NCI-H446 treated with DMSO at 0.1 percent for 48 hours (cell line): ENCODE results near the gene GBE1.

Experiments
- DNase-seq: peaks from one replicate; lab custom pipeline; 2025; lab: John Stamatoyannopoulos, UW

The GBE1 gene

DNA sequence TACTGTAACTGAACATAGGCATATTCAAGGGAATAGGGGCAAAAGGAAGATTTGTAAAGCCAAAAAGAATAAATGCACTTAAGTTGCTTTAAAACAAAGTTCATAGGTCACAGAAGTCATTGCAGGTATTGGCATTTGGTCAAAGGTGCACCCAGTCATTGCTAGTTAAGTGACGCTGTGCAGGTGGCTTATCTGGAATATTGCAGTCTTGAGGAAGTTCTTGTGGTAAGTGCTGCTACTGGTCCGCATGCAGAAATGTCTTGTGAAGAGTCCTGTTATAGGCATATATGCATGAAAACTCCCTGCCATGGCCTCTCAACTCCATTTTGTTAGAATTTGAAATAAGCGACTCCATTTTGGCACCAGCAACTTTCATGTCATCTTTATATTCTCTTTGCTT, 293.1 kb downstream of the GBE1 start:
- DNase-seq = no peak

DNA sequence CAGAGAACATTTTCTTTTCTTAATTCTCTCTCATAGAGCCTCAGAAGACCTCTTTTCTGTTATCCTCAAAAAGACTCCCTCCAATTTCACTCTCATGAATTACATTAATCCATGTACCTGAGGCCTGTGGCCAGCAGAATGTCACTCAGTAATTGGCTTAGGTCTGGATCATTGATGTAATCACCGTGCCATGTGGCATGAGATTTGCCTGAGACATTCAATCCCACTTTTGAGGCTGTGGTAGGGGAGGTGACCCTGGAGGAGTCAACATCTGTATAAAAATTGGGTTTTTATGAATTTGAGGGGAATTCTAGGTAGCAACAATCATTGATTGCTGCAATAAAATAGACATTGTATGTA, 295.3 kb downstream of the GBE1 start:
- no peak for DNase-seq

DNA sequence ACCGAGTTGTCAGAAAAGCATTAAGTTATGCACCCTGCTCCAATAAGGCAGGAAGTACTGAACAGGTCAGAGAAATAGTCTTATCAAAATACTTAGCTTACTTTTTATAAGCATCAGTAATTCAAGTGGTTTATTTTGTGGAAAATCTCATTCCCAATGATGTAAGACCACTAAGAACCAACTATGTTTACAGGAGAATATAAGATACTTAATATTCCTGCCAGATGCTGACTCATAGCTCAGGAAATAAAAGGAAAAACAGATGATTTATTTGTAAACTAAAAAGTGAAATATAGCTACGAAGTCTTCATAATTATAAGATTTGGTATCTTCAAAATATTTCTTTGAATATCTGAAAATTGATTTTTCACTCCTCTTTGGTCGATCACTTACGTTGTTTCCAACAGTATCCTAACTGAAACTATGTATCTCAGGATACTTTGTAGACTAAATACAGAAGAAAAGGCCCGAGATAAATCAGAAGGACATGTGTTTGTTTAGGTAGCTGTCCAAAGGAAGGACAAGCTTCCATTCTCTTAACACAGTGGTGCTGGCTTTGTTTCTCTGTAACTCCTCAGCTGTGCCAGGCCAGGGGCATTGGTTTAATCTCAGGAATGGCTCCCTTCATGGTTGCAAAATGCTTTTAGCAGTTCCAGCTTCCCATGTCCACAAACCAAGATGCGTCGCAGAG, 295.8 kb downstream of the GBE1 start:
- no peak for DNase-seq

DNA sequence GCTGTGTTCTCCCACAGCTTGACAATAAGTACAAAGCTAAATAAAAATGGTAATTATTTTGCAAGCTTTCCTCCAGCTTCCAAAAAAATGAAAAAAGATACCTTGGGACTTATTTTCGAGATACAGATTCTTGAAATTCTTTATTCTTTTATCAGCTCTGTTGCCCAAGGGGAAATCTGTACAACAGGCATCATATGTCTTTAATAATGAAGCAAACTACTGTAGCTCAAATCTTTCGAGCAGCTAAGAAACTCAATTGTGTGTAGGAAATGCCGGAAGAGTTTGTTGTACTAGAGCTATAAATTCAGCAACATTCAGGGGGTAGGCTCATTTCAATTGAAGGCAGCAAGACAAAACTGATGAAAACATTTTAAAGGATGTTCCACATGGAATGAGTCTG, 297.7 kb downstream of the GBE1 start:
- no peak for DNase-seq

DNA sequence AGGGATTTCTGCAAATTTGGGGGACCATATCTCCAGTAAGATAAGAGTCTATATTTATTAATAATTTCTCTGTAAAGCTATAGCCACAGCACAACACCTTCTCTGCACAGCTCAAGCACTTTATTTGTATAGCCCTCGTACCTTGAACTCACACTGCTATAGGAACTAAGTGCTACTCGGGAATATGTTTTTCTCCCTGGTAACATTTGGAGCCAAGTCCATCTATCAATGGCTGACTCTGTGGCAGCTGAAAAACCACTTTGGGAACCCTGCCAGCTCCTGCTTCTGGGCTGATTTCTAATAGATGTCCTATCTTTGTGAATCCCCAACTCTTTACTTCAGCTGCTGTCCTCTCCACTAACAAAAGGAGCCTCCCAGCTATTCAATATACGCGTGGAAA, 298.5 kb downstream of the GBE1 start:
- DNase-seq = no peak

DNA sequence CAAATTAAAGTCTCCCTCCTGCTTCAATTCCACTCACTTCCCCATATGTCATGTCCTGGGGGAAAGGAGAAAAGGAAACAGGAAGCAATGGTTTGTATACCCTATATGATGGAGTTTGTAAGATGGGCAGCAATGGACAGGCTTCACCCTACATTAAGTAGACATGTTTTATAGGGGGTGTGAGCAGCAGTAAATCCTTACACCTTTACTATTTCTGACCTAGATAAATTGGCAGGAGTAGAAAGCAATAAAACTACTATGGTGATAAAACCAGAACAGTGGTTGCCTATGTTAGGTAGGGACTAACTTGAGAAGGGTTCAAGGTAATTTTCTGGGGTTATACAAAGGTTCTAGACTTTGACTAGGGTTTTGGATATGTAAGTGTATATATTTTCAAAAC, 301.7 kb downstream of the GBE1 start:
- DNase-seq = no peak

DNA sequence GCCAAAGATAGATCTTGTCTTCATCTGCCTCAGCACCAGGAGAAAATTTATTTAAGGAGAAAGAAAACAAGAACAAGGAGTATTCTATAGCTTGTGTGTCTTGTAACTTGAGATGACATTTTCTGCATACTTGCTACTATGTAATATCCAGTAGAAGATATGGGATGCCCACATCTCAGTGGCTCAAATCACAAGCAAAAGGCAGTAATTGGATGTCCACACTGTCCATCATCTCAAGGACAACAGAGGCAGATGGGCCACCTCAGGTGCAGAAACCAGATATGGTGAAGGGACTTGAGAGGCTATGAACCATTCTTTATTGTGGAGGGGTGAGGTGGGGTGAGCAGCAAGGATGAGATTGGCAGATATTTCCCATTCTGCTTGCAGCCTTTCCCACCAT, 309.0 kb downstream of the GBE1 start:
- no peak for DNase-seq

DNA sequence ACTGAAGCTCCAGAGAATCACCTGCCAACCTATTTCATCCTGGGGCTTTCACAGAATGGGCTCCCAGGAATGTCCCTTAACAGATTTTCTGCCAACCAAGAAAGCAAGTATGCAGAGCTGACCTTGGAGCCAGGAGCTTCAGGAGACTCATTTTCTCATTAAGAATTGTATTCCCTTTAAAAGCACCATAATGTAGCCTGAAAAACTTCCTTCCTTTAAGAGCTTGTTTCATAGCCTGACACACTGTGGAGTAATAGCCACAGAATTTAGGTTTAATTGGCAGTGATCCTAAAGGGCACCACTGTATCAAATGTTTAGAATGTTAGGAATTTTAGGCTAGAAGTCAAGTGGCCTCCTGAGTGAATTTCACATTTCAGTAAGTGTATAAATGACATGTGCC, 309.8 kb downstream of the GBE1 start:
- DNase-seq = no peak

DNA sequence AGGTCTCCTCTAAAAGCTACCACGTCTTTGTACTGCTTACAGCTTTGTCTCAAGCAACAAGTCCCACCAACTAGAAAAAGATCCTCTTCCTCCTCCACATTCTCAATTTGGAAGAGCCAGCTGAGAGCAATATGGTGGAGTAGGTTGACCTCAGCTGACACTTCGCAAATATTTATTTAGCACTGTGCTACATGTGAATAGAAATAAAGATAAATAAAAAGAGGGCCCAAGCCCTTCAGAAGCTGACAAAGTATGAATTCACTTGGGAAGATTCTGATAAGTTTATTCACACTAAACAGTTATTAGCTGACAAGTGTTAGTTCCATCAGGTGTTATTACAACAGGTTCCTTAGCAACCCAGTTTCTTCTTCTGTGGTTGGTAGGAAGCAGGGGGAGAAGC, 310.3 kb downstream of the GBE1 start:
- DNase-seq = no peak

DNA sequence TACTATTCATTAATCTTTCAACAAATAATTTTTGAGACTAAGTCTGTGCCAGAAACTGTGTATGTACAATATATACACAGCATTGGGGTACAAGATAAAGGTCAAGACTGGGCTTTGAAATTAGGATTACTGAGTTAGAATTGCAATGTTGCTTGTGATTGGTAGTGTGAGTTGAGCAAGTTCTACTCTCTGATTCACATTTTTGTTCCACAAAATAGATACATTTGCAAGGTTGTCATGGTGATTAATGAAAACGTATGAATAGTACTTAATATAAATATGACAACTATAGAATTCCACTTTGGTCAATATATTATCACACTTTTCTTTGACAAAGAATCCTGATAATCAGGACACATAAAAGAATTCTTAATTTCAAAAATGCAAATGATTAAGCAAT, 314.6 kb downstream of the GBE1 start:
- no peak for DNase-seq

DNA sequence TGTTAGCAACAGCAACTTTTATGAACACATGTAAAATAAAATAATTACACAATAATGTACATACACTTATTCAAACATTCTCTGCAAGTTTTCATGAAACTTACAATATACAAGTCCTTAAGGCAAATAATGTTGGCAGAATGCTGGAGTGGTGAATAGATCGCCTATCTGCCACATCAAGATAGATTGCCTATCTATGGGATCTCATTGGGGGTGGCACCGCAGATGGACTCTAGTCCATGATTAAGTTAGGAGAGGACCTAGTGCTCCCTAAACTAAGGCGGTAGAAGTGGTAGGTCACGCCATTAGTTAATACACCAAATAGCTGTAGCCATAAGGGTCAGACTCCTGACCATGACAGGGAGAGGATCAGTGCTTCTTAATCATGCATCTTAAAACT, 315.7 kb downstream of the GBE1 start:
- no peak for DNase-seq

DNA sequence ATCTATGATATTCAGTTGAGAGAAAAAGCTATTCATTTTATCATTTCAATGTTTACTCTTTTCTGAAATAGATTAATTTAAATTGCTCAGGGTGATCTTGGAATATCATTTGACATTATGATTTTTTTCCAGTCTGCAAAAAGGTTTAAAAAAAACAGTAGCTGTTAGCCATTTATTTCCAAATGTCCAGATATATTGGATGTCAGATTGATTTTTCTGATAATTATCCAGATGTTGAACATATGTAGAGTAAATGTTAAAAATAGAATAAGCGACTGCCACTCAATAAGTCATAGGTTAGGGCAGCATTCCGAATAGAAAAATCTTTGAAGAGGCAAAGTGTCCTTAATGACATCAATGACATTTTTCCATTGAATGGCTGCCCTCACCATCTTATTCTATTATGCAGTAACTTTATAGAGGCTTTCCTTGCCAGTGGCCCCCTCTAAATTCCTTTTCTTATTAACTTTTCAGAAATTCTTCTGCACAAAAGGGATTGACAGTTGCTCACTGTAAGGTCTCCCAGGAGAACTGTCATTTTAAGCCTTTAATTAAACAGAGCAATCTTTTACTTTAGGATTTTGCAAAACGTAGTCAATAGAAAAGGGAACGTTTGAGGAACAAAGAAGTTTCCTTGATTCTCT, 316.5 kb downstream of the GBE1 start:
- no peak for DNase-seq

DNA sequence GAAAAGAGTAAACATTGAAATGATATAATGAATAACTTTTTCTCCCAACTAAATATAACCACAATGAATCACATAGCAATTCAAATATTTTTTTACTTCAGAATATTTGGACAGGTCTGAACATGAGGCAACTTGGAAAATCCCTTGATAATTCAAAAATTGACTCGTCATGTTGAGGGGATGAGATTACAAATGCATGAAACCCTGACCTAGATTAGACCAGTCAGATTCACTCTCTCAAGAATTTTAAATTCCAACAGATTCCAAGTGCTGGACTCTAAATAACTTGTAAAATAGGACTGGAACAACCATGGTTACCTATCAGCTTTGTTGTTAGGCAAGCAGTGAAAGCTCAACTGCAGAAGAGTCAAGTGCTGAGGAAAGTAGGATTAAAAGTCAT, 317.5 kb downstream of the GBE1 start:
- DNase-seq = no peak

DNA sequence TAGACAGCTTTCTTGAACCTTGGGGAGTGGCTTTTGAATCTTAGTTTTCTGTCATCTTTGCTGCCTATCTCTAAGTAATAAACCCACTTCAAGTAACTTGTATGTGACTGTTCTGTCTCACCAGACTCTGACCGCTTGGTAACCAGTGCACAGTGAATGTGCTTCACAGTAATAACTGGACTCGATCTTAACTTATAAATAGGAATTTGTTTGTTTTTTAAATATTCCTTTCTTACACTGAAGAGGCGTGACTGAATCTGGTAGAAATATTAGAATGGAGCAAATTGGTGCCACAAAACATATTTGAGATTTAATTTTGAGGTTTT, 318.0 kb downstream of the GBE1 start:
- no peak for DNase-seq

DNA sequence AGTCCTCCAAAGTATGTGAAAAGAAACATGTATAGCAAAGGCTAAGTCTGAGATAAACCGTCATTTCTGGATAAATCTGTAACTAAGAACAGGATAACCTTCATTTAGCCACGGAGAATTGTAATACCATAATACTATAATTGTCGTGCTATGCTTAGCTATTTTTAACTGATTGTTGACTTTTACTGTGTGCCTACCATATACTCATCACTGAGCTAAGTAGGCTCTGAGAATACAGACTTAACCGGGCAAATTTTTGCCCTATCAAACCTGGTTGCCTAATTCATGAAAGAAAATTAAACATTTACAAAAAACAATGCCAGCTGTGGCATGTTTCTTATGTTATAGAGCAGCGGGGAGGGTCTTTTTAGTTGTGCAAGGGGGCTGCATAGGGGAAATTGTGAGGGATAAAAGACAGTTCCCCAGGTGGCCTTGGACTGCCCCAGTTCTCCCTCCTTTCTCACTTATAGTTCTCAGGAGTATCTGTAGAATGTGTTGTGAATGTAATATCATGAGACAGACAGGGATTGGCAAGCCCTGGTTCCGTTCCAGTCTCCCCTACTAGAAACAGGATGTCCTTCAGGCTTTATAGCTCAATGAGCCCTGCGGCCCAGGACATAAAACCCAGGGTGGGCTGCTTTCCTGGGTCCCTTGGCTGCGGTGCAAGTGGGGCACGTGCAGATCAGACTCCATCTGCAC, 318.5 kb downstream of the GBE1 start:
- DNase-seq = no peak

DNA sequence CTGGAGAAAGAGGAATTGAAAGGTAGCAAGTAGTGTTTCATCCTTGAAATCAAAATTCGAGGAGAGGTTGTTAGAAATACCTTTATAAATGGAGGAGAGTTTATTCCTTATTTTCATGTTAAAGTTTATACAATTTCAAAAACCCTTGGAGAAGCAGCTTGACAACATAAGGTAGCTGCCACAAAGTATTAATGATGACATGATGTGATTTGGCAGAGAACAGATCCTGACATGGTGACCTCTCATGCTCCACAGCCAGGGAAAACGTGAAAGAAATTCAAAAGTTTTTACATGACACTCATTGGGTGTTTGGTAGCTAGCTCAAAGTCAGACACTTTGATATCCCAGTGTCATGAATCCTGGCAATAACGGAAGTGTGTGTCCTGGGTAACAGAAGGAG, 320.8 kb downstream of the GBE1 start:
- no peak for DNase-seq
